ENCODE results near the gene DEFB121. TPM values are rescaled to one million over a fixed set of nuclear protein-coding genes. Genes with fewer than 3 reads are reported as not detected.

Gene DEFB121
- total RNA-seq, 1 donor from 2014 or later = not detected

DNA sequence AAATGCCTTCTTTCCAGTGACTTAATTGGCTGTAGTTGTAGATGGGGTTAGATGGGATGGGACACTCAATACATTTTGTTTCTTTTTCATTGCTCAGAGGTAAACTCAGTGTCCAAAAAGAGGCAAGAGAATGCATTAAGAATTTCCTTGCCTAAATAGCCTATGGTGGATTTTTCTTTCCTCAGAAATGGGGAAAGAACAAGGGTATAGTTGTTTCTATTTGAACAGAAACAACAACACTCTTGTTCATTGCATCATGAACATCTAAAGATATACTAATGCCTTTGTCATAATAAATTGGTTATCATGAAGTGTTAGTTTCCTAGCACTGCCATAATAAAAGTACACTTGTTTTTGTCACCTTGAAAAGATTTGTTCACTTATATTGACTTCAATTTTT is 19.8 kb upstream of the DEFB121 start:
- no peak for DNase-seq
- Mint-ChIP-seq H3K27me3 (ENCODE audit: unreplicated experiment) (no peaks in the 10 kb centered on the region), H3K9me3 (ENCODE audit: unreplicated experiment) (peaks cover 15% of the 10 kb centered on the region), H3K27ac (ENCODE audit: unreplicated experiment) (no peak overlapping the region), H3K4me3 (ENCODE audit: unreplicated experiment) (no peak overlapping the region), H3K36me3 (ENCODE audit: unreplicated experiment) (peaks cover 5% of the 10 kb centered on the region), H3K4me1 (ENCODE audit: low read depth, unreplicated experiment) (no peaks in the 10 kb centered on the region)
- TF ChIP-seq, protein P1, sequence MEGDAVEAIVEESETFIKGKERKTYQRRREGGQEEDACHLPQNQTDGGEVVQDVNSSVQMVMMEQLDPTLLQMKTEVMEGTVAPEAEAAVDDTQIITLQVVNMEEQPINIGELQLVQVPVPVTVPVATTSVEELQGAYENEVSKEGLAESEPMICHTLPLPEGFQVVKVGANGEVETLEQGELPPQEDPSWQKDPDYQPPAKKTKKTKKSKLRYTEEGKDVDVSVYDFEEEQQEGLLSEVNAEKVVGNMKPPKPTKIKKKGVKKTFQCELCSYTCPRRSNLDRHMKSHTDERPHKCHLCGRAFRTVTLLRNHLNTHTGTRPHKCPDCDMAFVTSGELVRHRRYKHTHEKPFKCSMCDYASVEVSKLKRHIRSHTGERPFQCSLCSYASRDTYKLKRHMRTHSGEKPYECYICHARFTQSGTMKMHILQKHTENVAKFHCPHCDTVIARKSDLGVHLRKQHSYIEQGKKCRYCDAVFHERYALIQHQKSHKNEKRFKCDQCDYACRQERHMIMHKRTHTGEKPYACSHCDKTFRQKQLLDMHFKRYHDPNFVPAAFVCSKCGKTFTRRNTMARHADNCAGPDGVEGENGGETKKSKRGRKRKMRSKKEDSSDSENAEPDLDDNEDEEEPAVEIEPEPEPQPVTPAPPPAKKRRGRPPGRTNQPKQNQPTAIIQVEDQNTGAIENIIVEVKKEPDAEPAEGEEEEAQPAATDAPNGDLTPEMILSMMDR (IDR thresholded peaks at IDR 0.05; ENCODE audit: partially characterized antibody, unreplicated experiment) = no peak

DNA sequence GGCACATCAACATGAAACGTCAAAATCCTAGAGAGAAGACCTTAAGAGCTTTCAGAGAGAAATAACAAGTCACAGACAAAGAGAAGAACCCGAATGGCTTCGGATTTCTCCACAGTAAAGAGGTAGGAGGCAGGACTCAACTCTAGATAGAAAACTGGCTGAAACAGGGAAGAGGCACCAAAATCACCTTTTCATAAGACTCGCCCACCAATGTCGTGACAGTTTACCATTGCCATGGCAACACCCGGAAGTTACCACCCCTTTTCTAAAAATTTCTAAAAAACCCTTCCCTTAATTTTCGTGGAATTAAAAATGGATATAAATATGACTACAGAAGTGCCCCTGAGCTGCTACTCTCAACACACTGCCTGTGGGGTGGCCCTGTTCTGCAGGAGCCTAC is 12.3 kb upstream of the DEFB121 start:
- Mint-ChIP-seq H3K27me3 (ENCODE audit: unreplicated experiment) (peaks cover 1% of the 10 kb centered on the region), H3K9me3 (ENCODE audit: unreplicated experiment) (no peaks in the 10 kb centered on the region)

DNA sequence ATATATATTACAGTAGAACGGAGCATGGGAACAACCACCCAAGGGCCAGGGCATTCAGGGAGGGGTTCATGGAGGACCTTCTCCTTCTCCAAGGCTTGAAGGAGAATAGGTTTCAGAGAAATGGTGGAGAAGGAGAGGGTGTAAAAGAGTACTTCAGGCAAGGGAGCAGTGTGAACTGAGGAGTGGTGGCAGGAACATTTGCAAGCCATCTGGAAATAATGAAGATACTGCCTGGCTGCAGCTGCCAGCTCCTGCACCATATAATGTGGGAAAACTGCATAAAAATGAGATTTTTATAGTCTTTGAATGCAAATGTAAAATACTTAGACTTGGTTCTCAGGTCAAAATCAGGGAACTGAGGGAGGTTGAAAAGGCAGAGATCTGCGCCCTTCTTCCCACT is 9.6 kb upstream of the DEFB121 start:
- no peaks in the 10 kb centered on the region for H3K4me1 Mint-ChIP-seq (ENCODE audit: low read depth, unreplicated experiment)
- no peaks in the 10 kb centered on the region for H3K9me3 Mint-ChIP-seq (ENCODE audit: unreplicated experiment)
- no peak for DNase-seq
- no peaks in the 10 kb centered on the region for H3K36me3 Mint-ChIP-seq (ENCODE audit: unreplicated experiment)
- H3K27ac Mint-ChIP-seq (ENCODE audit: unreplicated experiment) = no peak overlapping the region
- peaks cover 1% of the 10 kb centered on the region for H3K27me3 Mint-ChIP-seq (ENCODE audit: unreplicated experiment)
- TF ChIP-seq, protein P1 (IDR thresholded peaks at IDR 0.05; ENCODE audit: partially characterized antibody, unreplicated experiment) = no peak
- no peak overlapping the region for H3K4me3 Mint-ChIP-seq (ENCODE audit: unreplicated experiment)

More for the DNA sequence above, 12.3 kb upstream of the DEFB121 start:
- Mint-ChIP-seq H3K36me3 (ENCODE audit: unreplicated experiment) (no peaks in the 10 kb centered on the region), H3K4me1 (ENCODE audit: low read depth, unreplicated experiment) (no peaks in the 10 kb centered on the region), H3K4me3 (ENCODE audit: unreplicated experiment) (no peak overlapping the region), H3K27ac (ENCODE audit: unreplicated experiment) (no peak overlapping the region)
- no peak for DNase-seq
- TF ChIP-seq, protein P1 (IDR thresholded peaks at IDR 0.05; ENCODE audit: partially characterized antibody, unreplicated experiment) = no peak

DNA sequence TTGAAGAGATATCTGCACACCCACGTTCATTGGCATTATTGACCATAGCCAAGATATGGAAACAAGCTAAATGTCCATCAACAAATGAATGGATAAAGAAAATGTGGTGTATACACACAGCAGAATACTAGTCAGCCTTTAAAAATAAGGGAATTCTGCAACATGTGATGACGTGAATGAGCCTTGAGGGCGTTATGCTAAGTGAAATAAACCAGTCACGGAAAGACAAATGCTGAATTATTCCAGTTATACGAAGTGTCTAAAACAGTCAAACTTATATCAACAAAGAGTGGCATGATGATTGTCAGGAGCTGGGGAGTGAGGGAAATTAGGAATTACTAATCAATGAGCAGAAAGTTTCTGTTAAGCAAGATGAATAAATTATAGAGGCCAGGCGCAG is 8.4 kb upstream of the DEFB121 start:
- Mint-ChIP-seq H3K27ac (ENCODE audit: unreplicated experiment) (no peak overlapping the region), H3K27me3 (ENCODE audit: unreplicated experiment) (peaks cover 1% of the 10 kb centered on the region), H3K36me3 (ENCODE audit: unreplicated experiment) (no peaks in the 10 kb centered on the region), H3K9me3 (ENCODE audit: unreplicated experiment) (no peaks in the 10 kb centered on the region), H3K4me1 (ENCODE audit: low read depth, unreplicated experiment) (no peaks in the 10 kb centered on the region), H3K4me3 (ENCODE audit: unreplicated experiment) (no peak overlapping the region)
- TF ChIP-seq, protein P1 (IDR thresholded peaks at IDR 0.05; ENCODE audit: partially characterized antibody, unreplicated experiment) = no peak
- no peak for DNase-seq

DNA sequence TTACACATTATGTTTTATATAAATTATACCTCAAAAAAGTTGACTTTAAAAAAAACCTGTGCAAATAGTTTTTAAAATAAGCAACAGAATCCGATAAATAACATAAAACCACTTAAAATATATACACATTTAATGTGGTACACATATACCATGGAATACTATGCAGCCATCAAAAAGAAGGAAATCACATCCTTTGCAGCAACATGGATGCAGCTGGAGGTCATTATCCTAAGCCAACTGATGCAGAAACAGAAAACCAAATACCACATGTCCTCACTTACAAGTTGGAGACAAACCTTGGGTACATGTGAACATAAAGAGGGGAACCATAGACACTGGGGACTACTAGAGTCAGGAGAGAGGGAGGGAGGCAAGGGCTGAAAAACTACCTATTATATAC is 4.0 kb upstream of the DEFB121 start:
- H3K27ac Mint-ChIP-seq (ENCODE audit: unreplicated experiment) = no peak overlapping the region
- TF ChIP-seq, protein P1 (IDR thresholded peaks at IDR 0.05; ENCODE audit: partially characterized antibody, unreplicated experiment) = no peak
- no peaks in the 10 kb centered on the region for H3K9me3 Mint-ChIP-seq (ENCODE audit: unreplicated experiment)
- H3K4me3 Mint-ChIP-seq (ENCODE audit: unreplicated experiment) = no peak overlapping the region
- no peaks in the 10 kb centered on the region for H3K4me1 Mint-ChIP-seq (ENCODE audit: low read depth, unreplicated experiment)
- no peak for DNase-seq
- H3K36me3 Mint-ChIP-seq (ENCODE audit: unreplicated experiment) = no peaks in the 10 kb centered on the region
- peaks cover 1% of the 10 kb centered on the region for H3K27me3 Mint-ChIP-seq (ENCODE audit: unreplicated experiment)

Data from glutamatergic neuron (in vitro differentiated cells).